Hepatocyte (in vitro differentiated cells): ENCODE data around the gene ABCE1.

Experiments
- EZH2 ChIP-seq: fragments of 200-600 bp; sonication (generic); IDR thresholded peaks from 2 replicates; pipeline ENCODE4 v1.6.1; 2016; ENCODE audit warnings: antibody characterized with exemption, mild to moderate bottlenecking, borderline replicate concordance
- TF ChIP-seq, protein P1 (sequence below): fragments of 200-600 bp; sonication (generic); IDR thresholded peaks from 2 replicates; pipeline ENCODE4 v1.5.1; 2016; ENCODE audit warnings: antibody characterized with exemption, mild to moderate bottlenecking; ENCODE audit not compliant: poor library complexity

GRCh38 chr4:145153904-145154298 is 55.8 kb downstream of the ABCE1 start:
- TF ChIP-seq, protein P1, sequence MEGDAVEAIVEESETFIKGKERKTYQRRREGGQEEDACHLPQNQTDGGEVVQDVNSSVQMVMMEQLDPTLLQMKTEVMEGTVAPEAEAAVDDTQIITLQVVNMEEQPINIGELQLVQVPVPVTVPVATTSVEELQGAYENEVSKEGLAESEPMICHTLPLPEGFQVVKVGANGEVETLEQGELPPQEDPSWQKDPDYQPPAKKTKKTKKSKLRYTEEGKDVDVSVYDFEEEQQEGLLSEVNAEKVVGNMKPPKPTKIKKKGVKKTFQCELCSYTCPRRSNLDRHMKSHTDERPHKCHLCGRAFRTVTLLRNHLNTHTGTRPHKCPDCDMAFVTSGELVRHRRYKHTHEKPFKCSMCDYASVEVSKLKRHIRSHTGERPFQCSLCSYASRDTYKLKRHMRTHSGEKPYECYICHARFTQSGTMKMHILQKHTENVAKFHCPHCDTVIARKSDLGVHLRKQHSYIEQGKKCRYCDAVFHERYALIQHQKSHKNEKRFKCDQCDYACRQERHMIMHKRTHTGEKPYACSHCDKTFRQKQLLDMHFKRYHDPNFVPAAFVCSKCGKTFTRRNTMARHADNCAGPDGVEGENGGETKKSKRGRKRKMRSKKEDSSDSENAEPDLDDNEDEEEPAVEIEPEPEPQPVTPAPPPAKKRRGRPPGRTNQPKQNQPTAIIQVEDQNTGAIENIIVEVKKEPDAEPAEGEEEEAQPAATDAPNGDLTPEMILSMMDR = no peak
- TF ChIP-seq EZH2 = no peak
